Natural killer cell (primary cell): ENCODE data around the gene TLR4. TPM values are rescaled to one million over a fixed set of nuclear protein-coding genes. Genes with fewer than 3 reads are reported as not detected.

ENCODE experiments used
- ATAC-seq, 3 donors: fragments of 150-1000 bp in 2 of 3; fragments of 200-7000 bp in 1 of 3; cut with Tn5 transposase; 1 replicate in 1 of 3; 2 replicates in 2 of 3; pipeline ENCODE4 v1.10.0; 2021; ENCODE audit warnings: mild to moderate bottlenecking in 2 of 3, moderate library complexity in 2 of 3
- DNase-seq, 2 donors: peaks; one replicate each; pipeline versions ENCODE4 v3.0.0 to v3.0.0-alpha.2; 2013 to 2021; ENCODE audit warnings: mixed read lengths in 1 of 2
- H3K27ac ChIP-seq: one replicate; pipeline ENCODE4 v1.5.1; 2013; ENCODE audit warnings: mild to moderate bottlenecking, low read length
- H3K27me3 ChIP-seq: one replicate; pipeline ENCODE4 v1.6.1; 2013; ENCODE audit warnings: low read length; ENCODE audit not compliant: control insufficient read depth, insufficient read depth
- H3K36me3 ChIP-seq: one replicate; pipeline ENCODE4 v1.6.1; 2013; ENCODE audit warnings: low read length; ENCODE audit not compliant: control insufficient read depth, insufficient read depth
- H3K4me1 ChIP-seq: one replicate; pipeline ENCODE4 v1.6.1; 2013; ENCODE audit warnings: low read length; ENCODE audit not compliant: control insufficient read depth, insufficient read depth
- H3K4me3 ChIP-seq: one replicate; pipeline ENCODE4 v1.5.1; 2013; ENCODE audit warnings: low read length
- H3K9me3 ChIP-seq: one replicate; pipeline ENCODE4 v1.6.1; 2013; ENCODE audit warnings: low read length; ENCODE audit not compliant: control insufficient read depth, insufficient read depth
- H3K27ac Mint-ChIP-seq, 2 donors: one replicate each; pipeline ENCODE4 v1.8.0; 2022; ENCODE audit warnings: mild to moderate bottlenecking in 2 of 2, mixed read lengths in 2 of 2, moderate library complexity in 1 of 2
- H3K27me3 Mint-ChIP-seq, 2 donors: one replicate each; pipeline ENCODE4 v1.8.0; 2022; ENCODE audit warnings: low read depth in 2 of 2, mixed read lengths in 2 of 2
- H3K36me3 Mint-ChIP-seq: one replicate; pipeline ENCODE4 v1.8.0; 2022; ENCODE audit warnings: mixed read lengths
- H3K4me1 Mint-ChIP-seq, 2 donors: one replicate each; pipeline ENCODE4 v1.8.0; 2022; ENCODE audit warnings: mixed read lengths in 2 of 2
- H3K4me3 Mint-ChIP-seq: one replicate; pipeline ENCODE4 v1.8.0; 2022; ENCODE audit warnings: mild to moderate bottlenecking, moderate library complexity, mixed read lengths
- H3K9me3 Mint-ChIP-seq, 2 donors: one replicate each; pipeline ENCODE4 v1.8.0; 2022; ENCODE audit warnings: mixed read lengths in 2 of 2
- CTCF ChIP-seq: fragments of 200-600 bp; IDR thresholded peaks from one replicate; pipeline ENCODE4 v1.8.0; 2022; ENCODE audit warnings: antibody characterized with exemption
- WGBS: methylation state at CpG from one replicate; pipeline ENCODE4 v1.1.7; 2013; ENCODE audit warnings: missing lambda C conversion rate; ENCODE audit not compliant: insufficient coverage; 5-methylcytosine and 5-hydroxymethylcytosine counted together
- intact Hi-C: fragments of 100-400 bp; cut with micrococcal nuclease; formaldehyde crosslinking; loops from one replicate; pipeline ENCODE4 v1.14.2; 2022
- total RNA-seq, 4 donors: library from RNA; stranded (reverse); fragments of 120-200 nt in 1 of 4; gene quantifications; one replicate each; pipeline versions ENCODE4 v1.2.3 to v1.2.4, GENCODE V29; 2013 to 2022

Gene TLR4
- total RNA-seq, 3 donors from 2014 or later (not counting 1 experiment from before 2014, with no cell fraction given), result 1.4 to 15.4 (median 2.2) TPM

GRCh38 chr9:117747386-117747970 is 43.3 kb downstream of the TLR4 start:
- Mint-ChIP-seq H3K4me1 (peaks cover 9 to 16% of the 10 kb centered on the region in 2 donors), H3K9me3 (no peaks in the 10 kb centered on the region), H3K27ac (no peak overlapping the region), H3K4me3 (no peak overlapping the region), H3K36me3 (no peaks in the 10 kb centered on the region), H3K27me3 (peaks cover 23 to 42% of the 10 kb centered on the region in 2 donors)
- Histone ChIP-seq H3K4me3 (no peak overlapping the region), H3K9me3 (no peaks in the 10 kb centered on the region), H3K27ac (no peak overlapping the region), H3K36me3 (no peaks in the 10 kb centered on the region), H3K4me1 (peaks cover 4% of the 10 kb centered on the region), H3K27me3 (peaks cover 10% of the 10 kb centered on the region)
- intact Hi-C loops, result no loop called here
- TF ChIP-seq CTCF, result no peak
- no peak for ATAC-seq
- WGBS, result 77% methylated on average over 5 of the region's 5 CpGs
- DNase-seq, result no peak

- DNase-seq, result no peak
- 67% methylated on average over 2 of the region's 2 CpGs for WGBS
- H3K4me1 ChIP-seq, result no peaks in the 10 kb centered on the region
- intact Hi-C loops, result no loop called here
- TF ChIP-seq CTCF, result no peak
- no peaks in the 10 kb centered on the region for H3K9me3 Mint-ChIP-seq
- no peaks in the 10 kb centered on the region for H3K36me3 ChIP-seq
- H3K4me3 Mint-ChIP-seq, result no peak overlapping the region
- H3K9me3 ChIP-seq, result no peaks in the 10 kb centered on the region
- H3K27me3 Mint-ChIP-seq, result peaks cover 19 to 47% of the 10 kb centered on the region in 2 donors
- no peak for ATAC-seq
- H3K36me3 Mint-ChIP-seq, result no peaks in the 10 kb centered on the region
- H3K4me1 Mint-ChIP-seq, result peaks cover 0 to under 1% of the 10 kb centered on the region in 2 donors
- H3K27ac Mint-ChIP-seq, result no peak overlapping the region
- H3K4me3 ChIP-seq, result no peak overlapping the region
- no peak overlapping the region for H3K27ac ChIP-seq
- H3K27me3 ChIP-seq, result peaks cover 4% of the 10 kb centered on the region
Measured at GRCh38 chr9:117750401-117750800, 46.2 kb downstream of the TLR4 start.

GRCh38 chr9:117752894-117753293 is 48.7 kb downstream of the TLR4 start:
- 97% methylated on average over 2 of the region's 2 CpGs for WGBS
- H3K36me3 ChIP-seq, result no peaks in the 10 kb centered on the region
- Mint-ChIP-seq H3K27ac (no peak overlapping the region), H3K27me3 (peaks cover 13 to 39% of the 10 kb centered on the region in 2 donors), H3K9me3 (no peaks in the 10 kb centered on the region), H3K4me1 (no peaks in the 10 kb centered on the region), H3K4me3 (no peak overlapping the region), H3K36me3 (no peaks in the 10 kb centered on the region)
- H3K4me1 ChIP-seq, result no peaks in the 10 kb centered on the region
- intact Hi-C loops, result no loop called here
- no peak for TF ChIP-seq CTCF
- H3K4me3 ChIP-seq, result no peak overlapping the region
- H3K9me3 ChIP-seq, result no peaks in the 10 kb centered on the region
- H3K27me3 ChIP-seq, result no peaks in the 10 kb centered on the region
- ATAC-seq, result no peak
- H3K27ac ChIP-seq, result no peak overlapping the region
- DNase-seq, result no peak
